GM18519 (cell line): ENCODE measurements around the gene PPP1R14B.

ENCODE experiments used
- ATAC-seq: cut with Tn5 transposase; IDR thresholded peaks from one replicate; pipeline ENCODE4 v1.9.1; 2021; ENCODE audit warnings: mild to moderate bottlenecking, moderate library complexity; ENCODE audit not compliant: unreplicated experiment, low FRiP score

The PPP1R14B gene

DNA sequence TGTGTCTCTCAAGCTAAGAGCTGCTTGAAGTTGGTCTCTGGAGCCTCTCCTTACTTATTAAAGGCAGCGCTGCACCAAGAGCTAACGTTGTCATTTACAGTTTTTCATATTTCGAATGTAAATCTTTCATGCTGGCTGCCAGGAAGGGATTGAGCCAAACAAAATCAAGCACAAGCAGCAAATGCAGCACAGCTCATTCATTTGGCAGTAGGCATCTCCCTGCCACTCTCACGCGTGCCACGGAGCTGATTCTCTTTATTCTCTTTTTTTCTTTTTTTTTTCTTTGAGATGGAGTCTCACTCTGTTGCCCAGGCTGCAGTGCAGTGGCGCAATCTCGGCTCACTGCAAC, 13.8 kb downstream of the PPP1R14B start:
- ATAC-seq, result no peak

GRCh38 chr11:64232182-64232966, 14.4 kb downstream of the PPP1R14B start:
- ATAC-seq, result no peak

DNA sequence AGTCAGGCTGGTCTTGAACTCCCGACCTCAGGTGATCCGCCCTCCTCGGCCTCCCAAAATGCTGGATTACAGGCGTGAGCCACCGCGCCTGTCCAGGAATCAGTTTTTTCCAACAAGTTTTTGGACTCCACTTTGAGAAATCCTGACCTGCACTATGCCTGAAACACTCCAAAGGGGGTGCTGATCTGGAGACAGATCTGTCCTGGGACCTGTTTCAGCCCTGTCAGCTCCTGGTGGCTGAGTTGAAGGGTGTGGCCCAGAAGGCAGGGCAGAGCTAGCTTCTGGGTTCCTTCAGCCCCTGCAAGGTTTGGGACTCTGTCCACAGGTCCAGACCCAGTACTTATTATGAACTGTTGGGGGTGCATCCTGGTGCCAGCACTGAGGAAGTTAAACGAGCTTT, 15.2 kb downstream of the PPP1R14B start:
- ATAC-seq, result no peak

DNA sequence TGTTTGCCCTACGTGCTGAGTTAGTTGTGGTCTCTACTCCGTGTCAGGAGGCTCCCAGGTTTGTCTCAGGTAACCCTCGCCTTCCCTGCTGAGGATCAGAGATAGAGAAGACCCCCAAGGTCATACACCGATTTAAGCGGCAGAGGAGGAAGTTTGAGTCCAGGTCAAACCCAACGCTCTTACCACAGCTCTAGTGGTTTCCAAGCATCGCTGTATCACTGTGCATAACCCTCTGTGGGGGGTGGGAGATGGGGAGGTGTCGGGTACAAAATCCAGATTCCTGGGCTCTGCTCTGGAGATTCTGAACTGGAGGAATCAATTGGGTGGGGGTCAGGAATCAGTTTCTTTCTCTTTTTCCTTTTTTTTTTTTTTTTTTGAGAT, 15.8 kb downstream of the PPP1R14B start:
- no peak for ATAC-seq

DNA sequence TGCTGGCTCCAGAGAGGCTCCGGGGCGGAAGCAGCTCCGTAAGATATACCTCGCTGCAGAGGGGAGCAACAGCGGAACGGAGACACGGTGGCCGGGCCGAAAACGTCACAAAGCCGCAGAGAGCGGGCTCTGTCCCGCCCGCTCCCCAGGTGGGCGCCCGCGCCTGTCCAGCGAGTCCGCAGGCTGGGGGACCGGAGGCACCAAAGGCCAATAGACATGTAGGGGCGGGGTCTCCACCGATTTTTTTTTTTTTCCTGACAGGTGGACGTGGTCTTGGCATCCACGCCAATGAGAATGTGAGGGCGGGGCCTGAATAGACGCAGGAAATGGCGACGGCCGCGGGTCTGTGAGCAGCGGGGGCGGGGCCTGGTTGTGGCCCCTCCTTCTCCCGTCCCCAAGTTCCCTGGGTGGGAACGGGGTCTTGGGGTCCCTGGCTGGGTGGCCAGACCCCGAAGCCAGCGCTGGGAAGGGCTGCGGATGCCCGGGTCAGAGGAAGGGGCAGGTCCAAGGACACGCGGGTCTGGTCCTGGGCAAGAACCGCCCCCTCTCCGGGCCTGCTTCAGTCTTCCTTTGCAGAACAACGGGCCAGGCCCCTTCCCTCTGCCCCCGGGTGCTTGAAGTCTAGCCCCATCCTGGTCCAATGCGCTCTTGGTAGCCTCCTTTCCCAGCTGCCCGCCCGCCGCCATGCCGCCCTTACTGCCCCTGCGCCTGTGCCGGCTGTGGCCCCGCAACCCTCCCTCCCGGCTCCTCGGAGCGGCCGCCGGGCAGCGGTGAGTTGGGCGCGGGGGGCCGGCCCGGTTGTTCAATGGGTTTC, 16.4 kb downstream of the PPP1R14B start, which contains the start of gene DNAJC4:
Gene DNAJC4, plus strand, starts transcription at position 378 of the 814 bp plus-strand sequence. Its CDS starts 307 bp downstream, at position 685.
- ATAC-seq, result no peak

- ATAC-seq, result no peak
These were observed 17.0 kb downstream of the PPP1R14B start for GRCh38 chr11:64229744-64230170.

- ATAC-seq, result no peak
These were observed 17.5 kb downstream of the PPP1R14B start for GRCh38 chr11:64229090-64229743.

DNA sequence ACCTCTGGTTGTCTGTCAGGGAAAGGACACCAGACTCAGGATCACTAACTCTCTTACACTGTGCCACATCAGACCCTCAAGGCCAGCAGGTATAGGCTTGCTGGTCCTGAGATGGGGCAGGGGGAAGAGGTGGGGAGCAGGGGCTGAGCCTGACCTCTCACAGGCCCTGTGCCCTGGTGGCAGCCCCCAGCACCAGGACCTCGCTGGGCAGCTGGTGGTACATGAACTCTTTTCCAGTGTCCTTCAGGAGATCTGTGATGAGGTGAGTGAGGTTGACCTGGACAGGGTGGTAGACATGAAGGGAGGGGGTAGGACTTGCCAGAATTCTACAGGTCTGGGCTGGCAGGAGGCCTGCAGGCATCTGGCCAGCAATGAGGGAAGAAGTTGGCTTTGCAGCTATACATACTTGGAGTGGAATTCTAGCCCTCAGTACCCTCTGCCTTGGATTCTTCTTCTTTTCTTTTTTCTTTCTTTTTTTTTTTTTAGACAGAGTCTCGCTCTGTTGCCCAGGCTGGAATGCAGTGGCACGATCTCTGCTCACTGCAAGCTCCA, 19.3 kb downstream of the PPP1R14B start:
- ATAC-seq, result no peak

DNA sequence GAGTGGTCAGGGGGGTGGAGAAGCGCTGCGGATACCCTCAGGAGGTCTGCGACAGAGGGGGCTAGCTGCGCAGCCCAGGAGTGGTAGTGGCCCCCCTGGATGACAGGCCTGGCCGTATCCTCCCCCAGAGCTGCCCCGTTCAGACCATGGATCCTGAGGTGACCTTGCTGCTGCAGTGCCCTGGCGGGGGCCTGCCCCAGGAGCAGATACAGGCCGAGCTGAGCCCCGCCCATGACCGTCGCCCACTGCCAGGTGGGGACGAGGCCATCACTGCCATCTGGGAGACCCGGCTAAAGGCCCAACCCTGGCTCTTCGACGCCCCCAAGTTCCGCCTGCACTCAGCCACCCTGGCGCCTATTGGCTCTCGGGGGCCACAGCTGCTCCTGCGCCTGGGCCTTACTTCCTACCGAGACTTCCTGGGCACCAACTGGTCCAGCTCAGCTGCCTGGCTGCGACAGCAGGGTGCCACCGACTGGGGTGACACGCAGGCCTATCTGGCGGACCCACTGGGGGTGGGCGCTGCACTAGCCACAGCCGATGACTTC, 20.2 kb downstream of the PPP1R14B start:
- no peak for ATAC-seq

DNA sequence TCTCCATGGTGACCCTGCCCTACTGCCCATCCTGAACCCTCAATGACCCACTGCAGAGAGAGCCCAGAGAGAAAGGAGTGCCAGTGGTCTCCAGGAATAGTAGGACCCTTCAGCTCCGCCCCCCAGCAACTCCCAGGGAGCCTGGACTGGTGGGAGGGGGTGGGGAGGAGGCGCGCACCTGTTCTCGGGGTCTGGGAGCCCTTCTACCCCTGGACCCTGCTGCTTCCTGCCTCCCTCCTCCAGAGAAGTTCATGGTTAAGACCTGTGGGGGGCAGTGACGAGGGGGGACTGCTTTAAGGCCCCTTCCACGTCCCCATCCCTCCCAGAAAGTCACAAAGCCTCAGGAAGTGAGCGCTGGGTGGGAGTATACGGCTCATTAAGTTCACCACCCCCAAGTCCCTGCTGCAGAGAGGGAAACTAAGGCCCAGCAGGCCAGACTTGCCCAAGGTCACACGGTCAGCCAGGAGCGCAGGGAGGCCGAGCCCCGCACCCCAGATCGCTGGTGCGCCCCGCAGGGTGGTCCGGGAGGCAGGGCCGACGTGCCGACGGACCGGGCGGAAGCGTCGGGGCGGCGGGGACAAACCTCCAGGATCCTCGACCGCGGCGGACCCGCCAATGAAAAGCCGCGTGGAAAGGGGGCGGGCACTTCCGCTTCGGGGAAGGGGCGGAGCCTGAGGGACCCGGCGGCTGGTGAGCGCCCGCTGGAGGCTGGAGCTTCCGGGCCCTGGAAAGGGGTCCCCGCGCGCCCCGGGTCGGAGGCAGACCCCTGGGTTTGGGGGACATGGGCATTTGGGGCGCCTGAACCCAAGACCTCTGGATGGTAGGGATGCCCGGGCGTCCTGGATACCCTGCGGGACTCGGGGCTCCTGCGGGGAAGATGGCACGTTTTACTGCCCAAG, 20.9 kb downstream of the PPP1R14B start, which contains the start of the genes NUDT22 and TRPT1:
Gene NUDT22, plus strand, starts transcription at position 667 of the 899 bp plus-strand sequence. CDS start 379 bp downstream, outside the sequence.
Gene TRPT1, minus strand, starts transcription at position 579 of the 899 bp plus-strand sequence. Its CDS starts 326 bp downstream, at position 253.
- no peak for ATAC-seq

GRCh38 chr11:64224891-64225607, 21.7 kb downstream of the PPP1R14B start:
- no peak for ATAC-seq

GRCh38 chr11:64224151-64224890, 22.4 kb downstream of the PPP1R14B start:
- ATAC-seq, result no peak

DNA sequence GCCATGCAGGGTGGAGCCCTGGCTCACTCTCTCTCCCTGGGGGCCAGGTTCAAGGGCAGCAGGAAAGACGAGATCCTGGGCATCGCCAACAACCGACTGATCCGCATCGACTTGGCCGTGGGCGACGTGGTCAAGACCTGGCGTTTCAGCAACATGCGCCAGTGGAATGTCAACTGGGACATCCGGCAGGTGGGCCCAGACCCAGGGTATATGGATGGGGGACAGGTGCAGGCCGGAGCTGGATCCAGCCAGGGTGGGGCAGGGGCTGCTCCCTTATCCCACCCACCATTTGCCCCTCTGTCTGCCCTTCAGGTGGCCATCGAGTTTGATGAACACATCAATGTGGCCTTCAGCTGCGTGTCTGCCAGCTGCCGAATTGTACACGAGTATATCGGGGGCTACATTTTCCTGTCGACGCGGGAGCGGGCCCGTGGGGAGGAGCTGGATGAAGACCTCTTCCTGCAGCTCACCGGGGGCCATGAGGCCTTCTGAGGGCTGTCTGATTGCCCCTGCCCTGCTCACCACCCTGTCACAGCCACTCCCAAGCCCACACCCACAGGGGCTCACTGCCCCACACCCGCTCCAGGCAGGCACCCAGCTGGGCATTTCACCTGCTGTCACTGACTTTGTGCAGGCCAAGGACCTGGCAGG, 23.6 kb downstream of the PPP1R14B start:
- ATAC-seq, result no peak

DNA sequence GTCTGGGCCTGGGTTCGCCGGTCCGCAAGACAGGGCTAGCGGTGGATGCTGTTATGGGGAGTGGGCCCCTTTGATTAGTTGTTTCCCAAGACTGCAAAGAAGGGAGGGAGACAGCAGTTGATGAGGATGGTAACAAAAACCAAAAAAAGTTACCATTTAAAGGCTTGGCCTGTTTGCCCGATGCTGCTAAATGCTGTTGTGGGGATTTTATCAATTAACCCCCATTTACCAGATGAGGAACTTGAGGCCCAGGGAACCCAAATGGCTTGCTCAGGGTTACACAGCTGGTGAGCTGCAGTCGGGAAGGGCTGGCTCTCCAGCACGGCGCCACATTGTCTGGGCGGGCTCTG, 24.1 kb downstream of the PPP1R14B start:
- ATAC-seq, result no peak

DNA sequence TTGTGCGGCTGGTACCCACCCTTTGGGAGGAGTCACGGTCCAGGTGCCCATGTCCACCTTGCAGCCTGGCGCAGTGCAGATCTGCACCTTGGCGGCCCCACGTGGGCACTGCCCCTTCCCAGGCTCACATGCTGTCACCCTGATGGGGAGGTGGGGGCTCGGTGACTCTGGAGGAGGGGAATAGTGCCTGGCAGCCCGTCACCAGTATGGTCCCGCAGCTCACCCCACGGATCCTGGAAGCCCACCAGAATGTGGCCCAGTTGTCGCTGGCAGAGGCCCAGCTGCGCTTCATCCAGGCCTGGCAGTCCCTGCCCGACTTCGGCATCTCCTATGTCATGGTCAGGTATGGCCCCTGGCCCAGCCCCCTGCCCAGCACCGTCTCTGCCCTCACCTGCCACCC, 25.9 kb downstream of the PPP1R14B start:
- no peak for ATAC-seq

- ATAC-seq, result no peak
These were observed 26.5 kb downstream of the PPP1R14B start for GRCh38 chr11:64220271-64220670.

DNA sequence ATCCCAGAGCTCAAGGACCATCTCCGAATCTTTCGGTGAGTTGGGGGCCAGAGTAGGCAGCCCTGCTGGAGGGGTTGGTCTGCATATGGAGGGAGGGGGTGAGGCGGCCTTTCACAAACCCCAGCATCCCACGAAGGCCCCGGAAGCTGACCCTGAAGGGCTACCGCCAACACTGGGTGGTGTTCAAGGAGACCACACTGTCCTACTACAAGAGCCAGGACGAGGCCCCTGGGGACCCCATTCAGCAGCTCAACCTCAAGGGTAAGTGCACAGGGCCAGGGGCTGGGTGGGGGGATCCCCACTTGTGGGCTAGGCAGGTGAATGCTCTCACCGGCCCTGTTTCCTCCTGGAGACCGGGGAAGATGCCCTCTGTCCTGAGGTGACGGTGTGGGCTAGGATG, 27.0 kb downstream of the PPP1R14B start:
- no peak for ATAC-seq

DNA sequence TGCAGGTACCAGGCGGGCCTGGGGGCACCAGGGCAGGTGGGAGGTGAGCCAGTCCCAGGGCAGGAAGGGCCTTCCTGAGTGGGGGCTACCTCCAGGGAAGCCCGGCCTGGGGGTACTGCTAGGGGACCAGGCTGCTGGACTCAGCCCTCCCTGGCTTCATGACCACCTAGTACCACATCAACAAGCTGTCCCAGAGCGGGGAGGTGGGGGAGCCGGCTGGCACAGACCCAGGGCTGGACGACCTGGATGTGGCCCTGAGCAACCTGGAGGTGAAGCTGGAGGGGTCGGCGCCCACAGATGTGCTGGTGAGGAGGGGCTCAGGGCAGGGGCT, 27.4 kb downstream of the PPP1R14B start:
- ATAC-seq, result no peak
